ENCODE results near the gene OCA2. TPM values are rescaled to one million over a fixed set of nuclear protein-coding genes. Genes with fewer than 3 reads are reported as not detected.
A peak's percentile ranks its signal among the peaks of the same experiment; 100 is the strongest.

OCA2 gene
- total RNA-seq, 1 experiment from 2014 or later = 0.31 TPM

DNA sequence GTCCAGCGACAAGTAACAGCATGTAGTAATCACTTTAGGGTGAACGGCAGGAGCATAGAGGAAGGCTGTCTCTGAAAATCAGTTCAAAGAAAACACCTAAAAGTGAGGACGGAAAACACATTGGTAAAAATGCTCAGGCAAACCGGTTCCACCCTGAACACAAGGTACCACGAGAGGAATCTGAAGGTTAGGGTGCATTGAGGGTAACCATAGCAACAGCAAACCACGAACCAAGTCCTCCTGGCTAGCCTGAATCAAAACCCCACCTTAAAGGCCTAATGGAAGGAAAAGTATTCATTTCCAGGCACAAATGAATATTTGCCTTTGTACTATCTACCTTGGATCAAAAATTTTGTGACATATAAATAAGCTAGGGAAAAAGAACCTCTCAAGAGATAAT lies 315.0 kb downstream of the OCA2 start:
- no peak overlapping the region for H3K4ac ChIP-seq (ENCODE audit: low read depth, low read length)
- no peak overlapping the region for H3K27ac ChIP-seq (ENCODE audit: insufficient read length, low read depth, low read length)
- no peaks in the 10 kb centered on the region for H3K36me3 Mint-ChIP-seq (ENCODE audit: insufficient read depth in 1 of 3, low read depth in 3 of 3)
- no peak overlapping the region for H3T11ph ChIP-seq (ENCODE audit: low read length)
- H3K9ac ChIP-seq (ENCODE audit: extremely low read depth, insufficient read length, low read length) = no peak overlapping the region
- no peak overlapping the region for H2BK15ac ChIP-seq (ENCODE audit: low read depth, low read length)
- H3K18ac ChIP-seq (ENCODE audit: insufficient read length, low read depth, low read length) = peak overlapping the region; percentile 15
- H3K9me3 ChIP-seq (ENCODE audit: control insufficient read depth, low read depth, low read length) = no peaks in the 10 kb centered on the region
- no peak overlapping the region for H3K56ac ChIP-seq (ENCODE audit: insufficient read length, low read depth, low read length)
- no peaks in the 10 kb centered on the region for H3K79me2 ChIP-seq (ENCODE audit: insufficient read depth, low read length)
- no peak overlapping the region for H2BK12ac ChIP-seq (ENCODE audit: insufficient read length, low read depth, low read length)
- no peaks in the 10 kb centered on the region; the same call in 1 of the 2 replicates for H3K4me1 ChIP-seq (ENCODE audit: insufficient read depth, low read length)
- H4K8ac ChIP-seq (replicated peaks; ENCODE audit: insufficient read length, low read depth, low read length) = no peak overlapping the region
- H3K14ac ChIP-seq (ENCODE audit: insufficient read depth, low read length) = peak overlapping the region; percentile 70; the same call in 1 of the 2 replicates
- no peak overlapping the region for H2BK20ac ChIP-seq (ENCODE audit: low read depth, low read length, poor library complexity, severe bottlenecking)
- no peaks in the 10 kb centered on the region for H3K23me2 ChIP-seq (ENCODE audit: insufficient read length, low read depth, low read length, poor library complexity, severe bottlenecking)
- no peak overlapping the region for H3K4me3 Mint-ChIP-seq
- no peak overlapping the region for H3K27ac Mint-ChIP-seq
- no CpG with 5 or more reads among the region's 6 CpGs for WGBS (ENCODE audit: extremely low coverage, insufficient read length, low lambda C conversion rate)
- no peaks in the 10 kb centered on the region for H4K20me1 ChIP-seq (ENCODE audit: control insufficient read depth, insufficient read depth, insufficient read length)
- H2BK120ac ChIP-seq (ENCODE audit: low read depth, low read length, poor library complexity, severe bottlenecking) = no peak overlapping the region
- no peaks in the 10 kb centered on the region; the same call in 1 of the 2 replicates for H3K27me3 Mint-ChIP-seq (ENCODE audit: low read depth)
- H4K91ac ChIP-seq (ENCODE audit: insufficient read length, low read depth, low read length) = no peak overlapping the region
- H3K27me3 ChIP-seq (ENCODE audit: insufficient read depth, low read length) = no peaks in the 10 kb centered on the region
- H3K79me1 ChIP-seq (ENCODE audit: insufficient read depth, low read depth, low read length, poor library complexity, severe bottlenecking) = no peaks in the 10 kb centered on the region
- no peak overlapping the region for H4K5ac ChIP-seq (ENCODE audit: insufficient read length, low read depth, low read length)
- H2AFZ ChIP-seq (ENCODE audit: low read length) = no peak overlapping the region
- DNase-seq = no peak
- H3K4me2 ChIP-seq (ENCODE audit: insufficient read depth, insufficient read length, low read length) = no peak overlapping the region
- H2AK5ac ChIP-seq (ENCODE audit: insufficient read length, low read length) = no peak overlapping the region
- peaks cover 14% of the 10 kb centered on the region in 2 experiments for H3K4me1 Mint-ChIP-seq
- no peaks in the 10 kb centered on the region for H3K9me3 Mint-ChIP-seq
- TF ChIP-seq, protein P1, sequence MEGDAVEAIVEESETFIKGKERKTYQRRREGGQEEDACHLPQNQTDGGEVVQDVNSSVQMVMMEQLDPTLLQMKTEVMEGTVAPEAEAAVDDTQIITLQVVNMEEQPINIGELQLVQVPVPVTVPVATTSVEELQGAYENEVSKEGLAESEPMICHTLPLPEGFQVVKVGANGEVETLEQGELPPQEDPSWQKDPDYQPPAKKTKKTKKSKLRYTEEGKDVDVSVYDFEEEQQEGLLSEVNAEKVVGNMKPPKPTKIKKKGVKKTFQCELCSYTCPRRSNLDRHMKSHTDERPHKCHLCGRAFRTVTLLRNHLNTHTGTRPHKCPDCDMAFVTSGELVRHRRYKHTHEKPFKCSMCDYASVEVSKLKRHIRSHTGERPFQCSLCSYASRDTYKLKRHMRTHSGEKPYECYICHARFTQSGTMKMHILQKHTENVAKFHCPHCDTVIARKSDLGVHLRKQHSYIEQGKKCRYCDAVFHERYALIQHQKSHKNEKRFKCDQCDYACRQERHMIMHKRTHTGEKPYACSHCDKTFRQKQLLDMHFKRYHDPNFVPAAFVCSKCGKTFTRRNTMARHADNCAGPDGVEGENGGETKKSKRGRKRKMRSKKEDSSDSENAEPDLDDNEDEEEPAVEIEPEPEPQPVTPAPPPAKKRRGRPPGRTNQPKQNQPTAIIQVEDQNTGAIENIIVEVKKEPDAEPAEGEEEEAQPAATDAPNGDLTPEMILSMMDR (conservative IDR thresholded peaks at IDR 0.05) = no peak
- no peak overlapping the region for H3K23ac ChIP-seq (ENCODE audit: insufficient read length, low read depth, low read length)
- H2BK5ac ChIP-seq (ENCODE audit: insufficient read length, low read length) = no peak overlapping the region

Measured in H9 (cell line).